IPS-20b (cell line): Measurements from ENCODE around the gene ATG2B.
A peak's percentile ranks its signal among the peaks of the same experiment; 100 is the strongest.

ENCODE experiments used
- H3K27ac ChIP-seq: one replicate; pipeline ENCODE4 v1.5.1; 2013; ENCODE audit warnings: low read length
- H3K27me3 ChIP-seq: 2 replicates; pipeline ENCODE4 v1.6.1; 2013; ENCODE audit warnings: mild to moderate bottlenecking, low read length, inconsistent platforms; ENCODE audit not compliant: insufficient read depth
- H3K36me3 ChIP-seq: 2 replicates; pipeline ENCODE4 v1.6.1; 2013; ENCODE audit warnings: low read depth, mild to moderate bottlenecking, inconsistent platforms, low read length, moderate library complexity; ENCODE audit not compliant: insufficient read depth
- H3K4me1 ChIP-seq: 2 replicates; pipeline ENCODE4 v1.6.1; 2013; ENCODE audit warnings: mild to moderate bottlenecking, control low read depth, inconsistent platforms, low read length, moderate library complexity; ENCODE audit not compliant: insufficient read depth
- H3K4me3 ChIP-seq: 2 replicates; pipeline ENCODE4 v1.5.1; 2013; ENCODE audit warnings: mild to moderate bottlenecking, low read length, inconsistent platforms
- H3K9ac ChIP-seq: 2 replicates; pipeline ENCODE4 v1.6.1; 2013; ENCODE audit warnings: low read depth, mild to moderate bottlenecking, inconsistent platforms, low read length, moderate library complexity
- H3K9me3 ChIP-seq: 2 replicates; pipeline ENCODE4 v1.6.1; 2013; ENCODE audit warnings: mild to moderate bottlenecking, low read depth, low read length, inconsistent platforms; ENCODE audit not compliant: insufficient read depth

ATG2B gene

DNA sequence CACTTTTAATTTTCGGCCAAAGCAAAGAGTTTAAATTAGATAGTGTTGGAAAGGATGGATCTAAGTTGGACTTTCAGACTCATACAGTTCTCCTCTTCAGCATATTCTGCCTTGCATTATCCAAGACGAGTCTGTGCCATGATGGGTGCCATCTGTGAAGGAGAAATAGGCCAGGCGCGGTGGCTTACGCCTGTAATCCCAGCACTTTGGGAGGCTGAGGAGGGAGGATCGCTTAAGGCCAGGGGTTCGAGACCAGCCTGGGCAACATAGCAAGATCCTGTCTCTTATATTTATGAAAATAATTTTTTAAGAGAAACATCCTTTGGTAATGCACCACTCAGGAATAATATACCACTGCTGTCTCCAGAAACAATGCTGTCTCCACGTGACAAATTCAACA, 35.3 kb upstream of the ATG2B start:
- peaks cover 2% of the 10 kb centered on the region; the same call in 1 of the 2 replicates for H3K27me3 ChIP-seq
- H3K4me3 ChIP-seq: no peak overlapping the region
- no peak overlapping the region for H3K9ac ChIP-seq
- no peaks in the 10 kb centered on the region for H3K4me1 ChIP-seq
- no peak overlapping the region for H3K27ac ChIP-seq
- no peaks in the 10 kb centered on the region for H3K36me3 ChIP-seq
- H3K9me3 ChIP-seq: no peaks in the 10 kb centered on the region

DNA sequence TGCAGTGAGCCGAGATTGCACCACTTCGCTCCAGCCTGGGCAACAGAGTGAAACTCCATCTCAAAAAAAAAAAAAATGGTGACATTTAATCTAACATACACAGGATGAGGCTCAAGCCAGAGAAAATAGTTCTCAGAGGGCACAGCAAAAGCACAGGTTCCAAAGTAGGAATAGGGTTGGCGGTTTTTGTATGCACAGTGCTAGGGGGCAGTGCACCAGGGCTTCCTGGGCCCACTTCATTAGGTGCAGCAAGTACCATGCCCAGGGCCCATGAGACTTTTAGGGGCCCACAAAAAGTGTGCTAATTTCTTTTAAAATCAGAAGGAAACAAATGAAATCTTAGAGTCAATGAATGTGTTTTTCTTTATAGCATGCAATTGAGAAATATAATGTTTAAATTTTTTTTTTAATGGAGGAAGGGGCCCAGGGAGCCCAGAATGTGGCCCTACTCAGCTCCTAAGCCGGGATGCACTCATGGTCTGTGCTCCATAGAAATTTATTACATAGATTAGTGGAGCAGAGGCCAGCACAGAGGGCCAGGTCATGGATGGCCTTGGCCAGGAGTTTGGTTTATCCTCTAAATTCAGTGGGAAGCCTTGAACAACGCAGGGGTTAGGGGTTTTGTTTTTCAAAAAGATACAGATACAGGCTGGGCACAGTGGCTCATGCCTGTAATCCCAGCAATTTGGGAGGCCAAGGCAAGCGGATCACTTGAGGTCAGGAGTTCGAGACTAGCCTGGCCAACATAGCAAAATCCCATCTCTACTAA, 31.1 kb upstream of the ATG2B start:
- no peak overlapping the region for H3K27ac ChIP-seq
- peaks cover 28% of the 10 kb centered on the region for H3K27me3 ChIP-seq
- H3K4me3 ChIP-seq: no peak overlapping the region
- no peaks in the 10 kb centered on the region for H3K36me3 ChIP-seq
- H3K9me3 ChIP-seq: no peaks in the 10 kb centered on the region
- H3K9ac ChIP-seq: no peak overlapping the region
- peaks cover 3% of the 10 kb centered on the region for H3K4me1 ChIP-seq

DNA sequence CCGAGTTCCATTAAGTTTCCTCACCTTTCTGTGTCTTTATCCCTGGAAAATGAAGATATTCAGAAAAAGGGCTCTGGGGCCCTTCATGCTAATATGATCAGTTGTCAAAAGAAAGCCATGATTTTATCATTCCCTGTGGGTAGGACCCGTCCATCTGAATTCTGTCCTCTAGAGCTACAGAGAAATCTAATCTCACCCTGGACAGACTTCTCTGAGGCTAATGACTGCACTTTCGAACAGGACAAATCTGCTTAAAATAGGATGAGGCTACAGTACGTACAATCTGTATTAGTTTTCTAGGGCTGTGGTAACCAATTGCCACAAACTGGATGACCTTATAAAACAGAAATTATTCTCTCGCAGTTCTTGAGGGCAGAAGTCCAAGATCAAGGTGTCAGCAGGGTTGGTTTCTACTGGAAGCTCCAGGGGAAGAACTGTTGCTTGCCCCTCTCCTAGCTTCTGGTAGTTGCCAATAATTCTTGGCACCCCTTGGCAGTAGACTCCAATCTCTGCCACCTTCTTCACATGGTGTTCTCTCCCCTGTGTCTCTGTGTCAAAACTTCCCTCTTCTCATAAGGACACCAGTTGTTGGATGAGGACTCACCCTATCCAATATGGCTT, 30.0 kb upstream of the ATG2B start:
- Histone ChIP-seq H3K36me3 (no peaks in the 10 kb centered on the region), H3K27ac (no peak overlapping the region), H3K27me3 (peaks cover 28% of the 10 kb centered on the region), H3K9me3 (no peaks in the 10 kb centered on the region), H3K4me3 (peak overlapping the region; percentile 79), H3K9ac (peak overlapping the region; percentile 43; the same call in 1 of the 2 replicates), H3K4me1 (peaks cover 3% of the 10 kb centered on the region)

DNA sequence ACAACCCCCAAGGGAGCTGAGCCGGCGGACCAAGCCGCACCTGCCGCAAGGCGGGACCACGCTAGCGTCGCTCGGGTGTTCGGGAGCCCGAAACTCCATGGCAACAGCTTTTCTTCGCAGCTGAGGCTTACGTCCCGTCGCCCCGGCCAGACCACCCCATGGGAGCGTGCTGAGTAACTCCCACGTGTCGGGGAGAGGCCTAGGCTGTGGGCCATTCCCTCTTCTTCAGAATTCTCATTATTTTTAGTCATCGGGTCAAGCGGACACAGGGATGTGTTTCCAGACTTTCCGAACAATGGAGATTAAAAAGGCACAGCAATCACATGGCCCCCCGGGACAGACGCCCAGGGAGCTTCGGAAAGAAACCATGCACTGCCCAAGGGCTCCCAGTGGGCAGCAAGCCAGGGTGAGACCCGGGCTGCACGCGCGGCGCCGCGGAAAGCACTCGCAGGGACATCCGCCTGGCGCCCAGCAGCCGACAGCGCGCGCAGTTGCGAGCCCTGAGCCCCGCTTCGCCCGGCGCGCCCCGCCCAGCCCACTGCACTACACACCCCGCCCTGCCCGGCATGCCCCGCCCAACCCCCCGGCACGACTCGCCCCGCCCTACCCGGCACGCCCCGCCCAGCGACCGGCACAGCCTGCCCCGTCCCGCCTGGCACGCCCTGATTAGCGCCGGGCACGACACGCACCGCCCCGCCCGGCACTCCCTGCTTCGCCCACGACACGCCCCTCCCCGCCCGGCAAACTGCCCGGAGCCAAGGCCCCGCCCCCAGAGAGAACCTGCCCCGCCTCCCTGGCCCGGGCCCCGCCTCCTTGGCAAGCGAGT, 28.4 kb upstream of the ATG2B start:
- no peak overlapping the region for H3K27ac ChIP-seq
- no peaks in the 10 kb centered on the region for H3K9me3 ChIP-seq
- H3K9ac ChIP-seq: peak overlapping the region; percentile 79; the same call in 1 of the 2 replicates
- H3K4me1 ChIP-seq: peaks cover 3% of the 10 kb centered on the region
- peaks cover 9% of the 10 kb centered on the region; the same call in 1 of the 2 replicates for H3K36me3 ChIP-seq
- peak overlapping the region; percentile 84 for H3K4me3 ChIP-seq
- H3K27me3 ChIP-seq: peaks cover 28% of the 10 kb centered on the region

DNA sequence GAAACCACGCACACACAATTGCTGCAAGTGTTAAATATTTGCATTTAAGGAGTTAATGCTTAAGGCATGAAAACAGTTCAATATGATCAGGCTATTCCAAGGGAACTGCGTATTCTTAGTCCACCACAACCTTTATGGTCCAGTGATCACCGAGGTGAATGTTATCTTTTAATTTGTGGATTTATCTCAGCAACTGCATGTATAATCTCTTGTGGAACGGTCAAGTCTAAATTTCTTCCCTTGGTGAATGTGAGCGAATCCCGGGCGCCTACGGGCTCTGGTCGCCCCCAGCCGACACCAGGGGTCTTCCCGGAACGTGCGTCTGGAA, 27.8 kb upstream of the ATG2B start:
- Histone ChIP-seq H3K4me3 (peak overlapping the region; percentile 84), H3K9ac (peak overlapping the region; percentile 79; the same call in 1 of the 2 replicates), H3K4me1 (peaks cover 3% of the 10 kb centered on the region), H3K9me3 (no peaks in the 10 kb centered on the region), H3K27ac (no peak overlapping the region), H3K27me3 (peaks cover 28% of the 10 kb centered on the region), H3K36me3 (peaks cover 14% of the 10 kb centered on the region)

DNA sequence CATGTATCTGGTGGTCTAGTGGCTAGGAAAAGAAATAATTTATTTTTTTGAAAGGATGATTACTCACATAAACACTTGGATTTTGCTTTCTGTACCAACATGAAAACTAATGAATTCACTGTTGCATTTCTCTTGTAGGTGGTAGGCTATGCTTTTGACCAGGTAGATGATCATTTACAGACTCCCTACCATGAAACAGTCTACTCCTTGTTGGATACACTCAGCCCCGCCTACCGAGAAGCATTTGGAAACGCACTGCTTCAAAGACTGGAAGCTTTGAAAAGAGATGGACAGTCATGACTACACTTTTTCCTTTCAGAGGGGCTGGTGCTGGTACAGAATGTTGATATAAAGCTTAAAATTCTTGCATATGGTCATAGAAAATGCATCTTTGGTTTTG, 22.2 kb upstream of the ATG2B start:
- H3K4me3 ChIP-seq: no peak overlapping the region
- peaks cover 8% of the 10 kb centered on the region for H3K27me3 ChIP-seq
- H3K36me3 ChIP-seq: peaks cover 49% of the 10 kb centered on the region
- H3K4me1 ChIP-seq: no peaks in the 10 kb centered on the region
- H3K27ac ChIP-seq: no peak overlapping the region
- no peaks in the 10 kb centered on the region for H3K9me3 ChIP-seq
- H3K9ac ChIP-seq: no peak overlapping the region

DNA sequence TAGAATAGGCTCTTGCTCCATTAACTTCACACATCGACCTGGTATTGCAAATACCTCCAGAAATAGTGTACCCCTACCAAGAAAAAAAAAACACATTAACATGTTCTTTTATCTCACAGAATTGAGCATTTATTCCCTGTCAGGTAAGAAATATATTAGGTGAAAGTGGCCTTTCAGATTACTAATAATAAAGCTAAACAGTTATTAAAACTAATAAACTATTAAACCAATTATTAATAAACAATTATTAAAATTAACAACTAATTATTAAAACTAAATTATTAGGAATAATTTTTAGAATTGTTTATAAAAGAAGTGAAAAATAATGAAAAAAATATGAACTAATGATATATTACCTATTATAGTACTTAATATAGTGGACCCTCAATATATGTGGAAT, 21.6 kb upstream of the ATG2B start:
- Histone ChIP-seq H3K4me1 (no peaks in the 10 kb centered on the region), H3K9me3 (no peaks in the 10 kb centered on the region), H3K4me3 (no peak overlapping the region), H3K36me3 (peaks cover 49% of the 10 kb centered on the region), H3K27ac (no peak overlapping the region), H3K9ac (no peak overlapping the region), H3K27me3 (peaks cover 2% of the 10 kb centered on the region; the same call in 1 of the 2 replicates)

DNA sequence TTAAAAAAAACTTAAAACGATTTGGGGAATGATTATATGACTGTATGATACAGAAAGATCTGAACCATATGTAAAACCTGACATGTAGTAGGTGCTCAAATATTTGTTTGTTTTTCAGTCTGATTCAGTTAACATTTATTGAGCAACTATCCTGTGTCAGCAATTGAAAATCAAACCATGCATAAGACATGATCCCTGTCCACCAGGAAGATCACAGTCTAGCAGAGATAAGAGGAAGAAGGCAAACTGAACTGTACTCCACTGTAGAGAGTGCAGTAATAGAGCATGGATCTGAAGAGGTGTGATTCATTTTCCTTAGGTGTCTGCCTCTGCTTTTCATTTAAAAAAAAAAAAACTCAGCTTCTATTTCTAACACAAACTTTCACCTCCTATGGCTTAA, 20.9 kb upstream of the ATG2B start:
- Histone ChIP-seq H3K9me3 (no peaks in the 10 kb centered on the region), H3K27ac (no peak overlapping the region), H3K36me3 (peaks cover 49% of the 10 kb centered on the region), H3K27me3 (no peaks in the 10 kb centered on the region), H3K4me1 (no peaks in the 10 kb centered on the region), H3K4me3 (no peak overlapping the region), H3K9ac (no peak overlapping the region)

DNA sequence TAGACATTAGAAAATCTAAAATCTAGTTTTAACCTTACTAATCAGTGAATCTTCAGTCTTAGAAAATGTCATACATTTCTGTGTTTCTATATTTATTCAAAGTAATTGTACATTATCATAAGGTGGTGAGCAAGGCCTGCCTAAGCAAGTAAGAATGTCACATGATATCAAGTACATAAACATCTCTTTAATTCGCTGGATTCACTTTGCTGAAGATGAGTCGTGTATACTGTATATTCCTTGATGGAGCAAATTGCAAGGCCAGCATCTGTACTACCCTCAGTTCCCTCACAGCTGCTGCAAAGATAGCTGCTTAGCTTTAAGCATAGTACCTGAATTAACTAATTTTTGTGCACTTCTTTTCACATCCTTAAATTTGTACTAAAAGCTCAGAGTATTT, 20.3 kb upstream of the ATG2B start:
- no peak overlapping the region for H3K9ac ChIP-seq
- H3K36me3 ChIP-seq: peaks cover 49% of the 10 kb centered on the region
- H3K4me1 ChIP-seq: no peaks in the 10 kb centered on the region
- H3K4me3 ChIP-seq: no peak overlapping the region
- no peaks in the 10 kb centered on the region for H3K9me3 ChIP-seq
- H3K27ac ChIP-seq: no peak overlapping the region
- no peaks in the 10 kb centered on the region for H3K27me3 ChIP-seq

DNA sequence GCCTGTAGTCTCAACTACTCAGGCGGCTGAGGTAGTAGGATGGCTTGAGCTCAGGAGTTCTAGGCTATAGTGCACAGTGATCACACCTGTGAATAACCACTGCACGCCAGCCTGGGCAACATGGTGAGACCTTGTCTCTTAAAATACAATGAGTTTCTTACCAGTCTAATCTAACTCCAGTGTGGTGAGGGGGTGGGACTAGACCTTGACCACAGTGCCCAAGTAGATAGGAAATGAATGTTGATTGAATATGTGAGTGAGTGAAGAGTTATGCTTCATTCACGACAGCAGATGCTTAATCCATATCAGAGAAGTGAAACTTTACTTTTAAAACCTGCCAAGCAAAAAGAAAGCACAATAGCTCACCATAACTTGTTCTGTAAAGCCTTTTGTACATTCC, 17.6 kb upstream of the ATG2B start:
- Histone ChIP-seq H3K27me3 (no peaks in the 10 kb centered on the region), H3K36me3 (peaks cover 33% of the 10 kb centered on the region), H3K4me3 (no peak overlapping the region), H3K9me3 (no peaks in the 10 kb centered on the region), H3K9ac (no peak overlapping the region), H3K4me1 (no peaks in the 10 kb centered on the region), H3K27ac (no peak overlapping the region)

DNA sequence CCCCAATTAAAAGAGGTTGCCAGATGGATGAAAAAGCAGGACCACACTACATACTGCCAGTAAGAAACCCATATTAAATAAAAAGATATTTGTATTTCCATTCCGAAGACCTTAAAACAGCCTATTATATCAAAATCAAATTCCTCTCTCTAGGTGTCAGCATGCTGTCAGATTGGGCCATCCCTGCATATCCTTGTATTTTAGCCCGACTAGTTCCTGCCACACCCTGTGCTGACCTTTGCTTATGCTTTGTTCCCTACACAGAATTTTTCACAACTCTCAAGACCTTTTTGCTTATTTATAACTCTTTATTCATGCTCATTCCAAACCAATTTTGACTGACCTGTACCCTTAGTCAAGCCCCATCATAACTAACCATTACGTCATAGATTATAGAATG, 13.0 kb upstream of the ATG2B start:
- Histone ChIP-seq H3K9me3 (no peaks in the 10 kb centered on the region), H3K36me3 (no peaks in the 10 kb centered on the region), H3K4me1 (no peaks in the 10 kb centered on the region), H3K27me3 (no peaks in the 10 kb centered on the region), H3K4me3 (no peak overlapping the region), H3K27ac (no peak overlapping the region), H3K9ac (no peak overlapping the region)
